GM13976 (cell line): ENCODE measurements around the gene ZSWIM5.
"Not testable (repeated sequence)": the region's sequence is repeated elsewhere in the genome, so short reads cannot be mapped to it uniquely, and the experiment has no call there.

Source experiments
- DNase-seq: peaks from one replicate; pipeline ENCODE4 v3.0.0; 2012; ENCODE audit warnings: low spot score
- in situ Hi-C: fragments of 300-500 bp; cut with MboI; formaldehyde crosslinking; loops from one replicate; pipeline ENCODE4 v1.12.0; 2022; ENCODE audit warnings: low sequenced_read_pairs, mixed read lengths, inconsistent platforms; ENCODE audit not compliant: unreplicated experiment
- TF ChIP-seq, protein P1 (sequence below): IDR thresholded peaks from 2 replicates; pipeline ENCODE4 v1.5.1; 2012; ENCODE audit warnings: borderline replicate concordance, mild to moderate bottlenecking; ENCODE audit not compliant: insufficient read depth; ENCODE audit errors: extremely low read depth, missing control alignments, control extremely low read depth

ZSWIM5 gene

DNA sequence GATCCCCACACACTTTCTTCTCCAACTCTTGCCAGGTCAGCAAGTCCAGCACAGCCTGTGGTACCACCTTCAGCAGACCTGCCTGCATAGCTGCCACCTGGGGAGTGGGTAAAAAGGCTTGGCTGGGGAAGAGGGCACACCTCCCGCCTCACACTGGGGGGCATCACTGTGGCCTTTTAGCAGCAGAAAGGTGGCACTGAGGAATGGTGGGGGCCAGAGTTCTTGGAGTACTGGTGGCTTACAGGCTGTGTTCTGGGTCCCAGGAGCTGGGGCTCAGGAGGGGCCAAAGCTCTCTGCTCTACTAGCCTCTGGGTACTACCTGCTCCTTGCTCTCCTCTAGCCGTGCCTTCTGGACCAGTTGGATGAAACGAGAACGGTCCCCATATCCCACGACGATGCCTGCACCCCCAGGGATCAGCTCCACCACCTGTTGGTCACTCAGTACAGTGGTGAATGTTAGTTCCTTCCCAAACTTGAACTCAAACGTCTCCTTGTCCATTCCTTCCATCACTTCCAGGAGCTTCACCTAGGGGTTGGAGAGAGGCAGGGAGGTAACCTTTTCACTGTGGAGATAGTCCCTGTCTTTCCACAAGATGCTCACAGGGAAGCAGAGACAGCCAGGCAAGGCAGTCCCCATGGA, 202.0 kb downstream of the ZSWIM5 start:
- in situ Hi-C loops: loop anchor here (10.0 kb wide), 1 partner anchor 150 kb away; no protein-coding TSS in a partner anchor
- no peak for DNase-seq
- TF ChIP-seq, protein P1, sequence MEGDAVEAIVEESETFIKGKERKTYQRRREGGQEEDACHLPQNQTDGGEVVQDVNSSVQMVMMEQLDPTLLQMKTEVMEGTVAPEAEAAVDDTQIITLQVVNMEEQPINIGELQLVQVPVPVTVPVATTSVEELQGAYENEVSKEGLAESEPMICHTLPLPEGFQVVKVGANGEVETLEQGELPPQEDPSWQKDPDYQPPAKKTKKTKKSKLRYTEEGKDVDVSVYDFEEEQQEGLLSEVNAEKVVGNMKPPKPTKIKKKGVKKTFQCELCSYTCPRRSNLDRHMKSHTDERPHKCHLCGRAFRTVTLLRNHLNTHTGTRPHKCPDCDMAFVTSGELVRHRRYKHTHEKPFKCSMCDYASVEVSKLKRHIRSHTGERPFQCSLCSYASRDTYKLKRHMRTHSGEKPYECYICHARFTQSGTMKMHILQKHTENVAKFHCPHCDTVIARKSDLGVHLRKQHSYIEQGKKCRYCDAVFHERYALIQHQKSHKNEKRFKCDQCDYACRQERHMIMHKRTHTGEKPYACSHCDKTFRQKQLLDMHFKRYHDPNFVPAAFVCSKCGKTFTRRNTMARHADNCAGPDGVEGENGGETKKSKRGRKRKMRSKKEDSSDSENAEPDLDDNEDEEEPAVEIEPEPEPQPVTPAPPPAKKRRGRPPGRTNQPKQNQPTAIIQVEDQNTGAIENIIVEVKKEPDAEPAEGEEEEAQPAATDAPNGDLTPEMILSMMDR: no peak

DNA sequence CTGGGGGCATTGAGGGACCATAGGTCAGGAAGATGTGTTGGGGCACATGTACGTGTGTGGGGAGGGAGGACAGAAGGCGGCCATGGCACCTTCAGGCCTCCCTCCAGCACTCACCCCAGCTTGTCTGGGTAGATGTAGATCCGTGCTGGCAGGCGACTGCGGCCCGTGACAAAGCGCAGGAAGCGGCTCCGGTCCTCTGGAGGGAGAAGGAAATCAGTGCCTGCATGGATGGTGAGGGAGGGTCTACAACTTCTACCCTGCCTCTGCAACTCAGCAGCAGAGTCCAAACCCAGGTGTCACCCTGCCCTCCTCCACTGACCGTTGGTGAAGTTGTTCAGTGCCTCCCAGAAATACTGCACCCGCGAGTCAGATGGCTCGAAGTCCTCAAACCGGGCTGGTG, 202.7 kb downstream of the ZSWIM5 start:
- in situ Hi-C loops: loop anchor here (10.0 kb wide), 1 partner anchor 149 kb away; no protein-coding TSS in a partner anchor
- TF ChIP-seq, protein P1: no peak
- no peak for DNase-seq

DNA sequence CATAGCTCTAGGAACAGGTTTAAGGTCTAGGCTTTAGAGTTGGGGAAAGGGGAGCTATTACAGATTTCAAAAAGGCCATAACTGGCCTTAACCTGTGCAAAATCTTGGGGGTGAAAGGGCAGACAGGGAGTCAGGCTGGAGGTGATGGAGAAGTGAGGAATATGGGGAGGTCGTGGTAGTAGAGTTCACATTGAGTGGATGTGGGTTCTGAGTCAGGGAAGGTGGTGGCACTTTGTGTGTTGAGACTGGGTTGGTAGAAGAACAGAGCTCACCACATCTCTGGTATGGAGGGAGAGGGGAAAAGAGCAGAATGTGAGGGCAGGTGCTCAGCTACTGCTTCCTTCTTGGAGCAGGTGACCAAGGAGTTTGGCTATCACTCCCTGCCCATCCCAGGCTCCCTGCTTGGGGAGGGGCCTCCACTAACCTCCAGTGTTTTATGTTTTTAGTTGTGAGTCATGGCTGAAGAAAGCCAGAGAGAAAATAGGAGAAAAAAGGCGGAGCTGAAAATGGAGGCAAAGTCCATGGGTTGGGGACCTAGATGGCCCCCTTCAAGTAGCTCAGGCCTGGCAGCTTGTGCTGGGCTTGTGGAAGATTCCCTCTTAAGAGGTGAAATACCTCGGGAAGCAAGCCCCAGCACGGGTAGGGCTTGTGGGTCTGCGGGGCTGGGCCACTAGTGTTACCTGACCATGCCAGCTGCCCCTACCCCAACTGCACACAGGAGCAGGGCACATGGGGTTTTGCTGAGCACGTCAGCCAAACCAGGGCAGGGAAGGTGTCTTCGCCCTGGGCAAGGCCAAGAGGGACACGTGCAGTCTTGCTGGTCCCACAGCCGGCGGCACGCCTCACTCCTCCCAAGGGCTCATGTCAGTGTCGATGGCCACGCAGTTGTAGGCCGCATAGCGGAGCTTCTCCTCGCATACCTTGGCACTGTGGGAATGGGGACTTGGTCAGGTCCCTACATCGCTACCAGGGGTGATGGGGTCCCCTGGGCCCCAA, 203.5 kb downstream of the ZSWIM5 start:
- in situ Hi-C loops: loop anchor here (10.0 kb wide), 1 partner anchor 148 kb away; no protein-coding TSS in a partner anchor
- no peak for DNase-seq
- TF ChIP-seq, protein P1: no peak

DNA sequence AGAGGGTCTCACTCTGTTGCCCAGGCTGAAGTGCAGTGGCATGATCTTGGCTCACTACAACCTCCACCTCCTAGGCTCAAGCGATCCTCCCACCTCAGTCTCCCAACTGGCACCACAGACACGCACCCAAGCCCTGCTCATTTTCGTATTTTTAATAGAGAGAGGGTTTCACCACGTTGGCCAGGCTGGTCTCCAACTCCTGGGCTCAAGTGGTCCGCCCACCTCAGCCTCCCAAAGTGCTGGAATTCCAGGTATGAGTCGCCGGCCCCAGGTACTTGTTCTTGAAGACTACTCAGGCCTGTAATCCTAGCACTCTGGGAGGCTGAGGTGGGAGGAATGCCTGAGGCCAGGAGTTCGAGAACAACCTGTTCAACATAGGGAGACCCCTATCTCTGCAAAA, 204.8 kb downstream of the ZSWIM5 start:
- DNase-seq: not testable (repeated sequence)
- in situ Hi-C loops: loop anchor here (10.0 kb wide), 1 partner anchor 147 kb away; no protein-coding TSS in a partner anchor

DNA sequence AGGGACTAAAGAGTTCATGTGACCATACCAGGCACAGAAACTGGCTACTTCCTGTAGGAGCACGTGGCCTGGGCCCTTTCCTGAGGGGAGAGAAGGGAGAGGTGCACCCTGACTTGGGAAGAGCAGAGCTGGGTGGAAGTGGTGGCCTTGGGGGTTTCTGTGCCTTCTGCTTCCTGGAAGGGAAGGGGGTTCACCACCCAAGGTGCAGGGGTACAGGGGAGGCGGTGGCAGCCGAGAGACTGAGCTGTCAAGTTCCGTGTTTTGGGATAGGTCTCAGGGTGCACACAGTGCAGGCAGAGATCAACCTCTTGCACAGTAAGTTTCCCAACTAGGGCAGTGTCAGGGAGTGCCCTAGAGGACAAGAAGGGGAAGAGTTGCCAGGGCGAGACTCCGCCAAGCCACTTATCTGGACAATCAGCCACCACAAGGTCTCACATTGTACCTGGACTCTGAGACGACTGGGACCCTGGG, 205.4 kb downstream of the ZSWIM5 start:
- DNase-seq: no peak
- TF ChIP-seq, protein P1: no peak
- in situ Hi-C loops: loop anchor here (10.0 kb wide), 1 partner anchor 146 kb away; no protein-coding TSS in a partner anchor

DNA sequence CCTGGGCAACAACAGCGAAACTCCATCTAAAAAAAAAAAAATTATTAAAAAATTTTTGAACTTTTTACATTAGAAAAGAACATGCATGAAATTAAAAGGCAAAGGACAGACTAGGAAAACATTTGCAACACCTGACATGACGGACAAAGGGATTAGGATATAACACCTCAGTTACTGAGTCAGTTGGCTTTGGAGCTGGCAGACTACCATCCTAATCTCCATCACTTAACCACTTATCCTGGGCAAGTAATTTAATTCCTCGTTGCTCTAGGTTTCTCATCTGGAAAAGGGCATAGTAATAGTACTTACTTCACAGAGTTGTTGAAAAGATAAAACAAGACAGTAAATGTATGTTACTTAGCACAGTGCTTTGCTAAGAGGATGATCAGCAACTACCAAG, 207.2 kb downstream of the ZSWIM5 start:
- TF ChIP-seq, protein P1: no peak
- in situ Hi-C loops: no loop called here
- DNase-seq: no peak
